Upper lobe of right lung (tissue), 1 donor: ENCODE results near the gene HNRNPA0. TPM values are rescaled to one million over a fixed set of nuclear protein-coding genes. Genes with fewer than 3 reads are reported as not detected.

ENCODE experiments used
- ATAC-seq: fragments of 200-7000 bp; cut with Tn5 transposase; one replicate; pipeline ENCODE4 v1.9.1; 2020; ENCODE audit warnings: mild to moderate bottlenecking, moderate library complexity
- DNase-seq: peaks from one replicate; pipeline ENCODE4 v3.0.0-alpha.2; 2020
- H3K27ac ChIP-seq: fragments of 200-600 bp; one replicate; pipeline ENCODE4 v1.8.0; 2022
- H3K27me3 ChIP-seq: fragments of 200-600 bp; one replicate; pipeline ENCODE4 v1.8.0; 2022; ENCODE audit warnings: mild to moderate bottlenecking
- H3K36me3 ChIP-seq: fragments of 200-600 bp; one replicate; pipeline ENCODE4 v1.8.0; 2022
- H3K4me1 ChIP-seq: fragments of 200-600 bp; one replicate; pipeline ENCODE4 v1.8.0; 2022
- H3K4me3 ChIP-seq: fragments of 200-600 bp; one replicate; pipeline ENCODE4 v1.8.0; 2022; ENCODE audit warnings: mild to moderate bottlenecking
- H3K9me3 ChIP-seq: fragments of 200-600 bp; one replicate; pipeline ENCODE4 v1.8.0; 2022
- intact Hi-C: fragments of 100-400 bp; cut with DNase I; formaldehyde crosslinking; loops from one replicate; pipeline ENCODE4 v1.11.0; 2022
- total RNA-seq: library from RNA; stranded (reverse); fragmentation: NEBNext Ultra II Directional; extraction: Animal tissue kit (Norgen Biotek cat#: 25700); gene quantifications from one replicate; pipeline ENCODE4 v1.2.1, GENCODE V29; 2021
- TF ChIP-seq, protein P1 (sequence below): fragments of 200-600 bp; IDR thresholded peaks from one replicate; pipeline ENCODE4 v1.8.0; 2022; ENCODE audit warnings: antibody characterized with exemption
- donor health status: DM: no; HTN: yes; CAD: no; lungs with severe emphysema.

Gene HNRNPA0
- total RNA-seq, 1 donor from 2014 or later = 22.8 TPM

DNA sequence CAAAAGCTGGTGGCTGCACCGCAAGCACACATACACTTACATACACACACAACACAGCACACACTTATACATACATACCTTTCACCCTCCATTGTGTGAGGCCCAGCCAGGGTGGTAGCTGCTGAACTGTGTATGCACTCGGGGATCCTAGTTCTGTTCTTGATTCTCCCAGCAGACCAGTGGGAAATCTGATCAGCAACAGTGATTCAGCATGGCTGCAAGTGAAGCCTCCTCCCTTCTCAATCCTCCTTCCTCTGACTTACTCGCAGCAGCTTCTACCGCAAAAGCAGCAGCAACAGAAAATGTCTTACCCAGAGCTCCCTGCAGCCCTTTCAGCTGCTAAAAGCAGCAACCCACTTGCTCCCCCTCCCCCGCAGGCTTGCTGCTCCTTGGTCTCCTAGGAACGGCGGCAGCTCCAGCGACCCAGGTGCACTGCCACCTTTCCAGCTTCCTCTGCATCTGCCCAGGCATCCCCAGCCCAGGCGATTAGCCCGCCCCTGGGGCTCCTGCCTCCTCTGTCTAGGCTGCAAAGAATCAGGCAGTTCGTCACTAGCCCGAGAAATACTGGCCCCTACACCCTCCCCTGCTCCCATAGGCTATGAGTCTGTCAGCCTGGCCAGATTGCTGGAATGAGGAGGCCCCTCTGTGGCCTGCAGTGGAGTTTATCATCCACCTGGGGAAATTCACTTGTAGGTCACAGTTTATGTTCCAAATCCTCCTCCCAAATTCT is 18.4 kb downstream of the HNRNPA0 start, which contains the start of gene KLHL3:
KLHL3 (minus strand) TSS at position 535 of the 730 bp plus-strand sequence; CDS start at position 92, 443 bp downstream.
- peak; percentile 64 for DNase-seq

DNA sequence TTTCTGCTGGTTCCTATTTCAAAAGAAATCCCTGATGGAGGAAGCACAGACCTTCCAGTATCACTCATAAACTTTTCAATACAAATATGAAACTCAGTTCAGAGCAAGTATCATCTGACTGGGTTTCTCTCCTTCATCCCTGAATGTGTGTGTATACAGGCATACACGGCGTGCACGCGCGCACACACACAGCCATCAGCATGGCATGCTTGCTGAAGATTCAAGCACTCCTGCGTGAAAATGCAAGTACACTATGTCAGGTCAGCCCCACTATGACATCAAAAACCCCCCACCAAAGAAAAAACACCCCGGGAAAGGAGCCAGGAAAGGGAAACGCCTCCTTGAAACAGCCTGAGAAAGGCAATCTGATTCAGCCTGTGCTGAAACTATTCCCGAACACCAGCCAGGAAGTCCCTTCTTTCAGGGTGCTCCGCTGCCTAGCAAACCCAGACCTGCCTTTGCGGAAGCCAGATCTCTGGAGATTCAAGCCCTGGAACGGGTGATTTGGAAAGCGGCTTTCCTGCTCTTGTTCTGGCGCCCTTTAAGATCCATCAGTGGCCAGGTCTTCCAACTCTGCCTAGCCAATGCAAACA is 19.1 kb downstream of the HNRNPA0 start:
- TF ChIP-seq, protein P1, sequence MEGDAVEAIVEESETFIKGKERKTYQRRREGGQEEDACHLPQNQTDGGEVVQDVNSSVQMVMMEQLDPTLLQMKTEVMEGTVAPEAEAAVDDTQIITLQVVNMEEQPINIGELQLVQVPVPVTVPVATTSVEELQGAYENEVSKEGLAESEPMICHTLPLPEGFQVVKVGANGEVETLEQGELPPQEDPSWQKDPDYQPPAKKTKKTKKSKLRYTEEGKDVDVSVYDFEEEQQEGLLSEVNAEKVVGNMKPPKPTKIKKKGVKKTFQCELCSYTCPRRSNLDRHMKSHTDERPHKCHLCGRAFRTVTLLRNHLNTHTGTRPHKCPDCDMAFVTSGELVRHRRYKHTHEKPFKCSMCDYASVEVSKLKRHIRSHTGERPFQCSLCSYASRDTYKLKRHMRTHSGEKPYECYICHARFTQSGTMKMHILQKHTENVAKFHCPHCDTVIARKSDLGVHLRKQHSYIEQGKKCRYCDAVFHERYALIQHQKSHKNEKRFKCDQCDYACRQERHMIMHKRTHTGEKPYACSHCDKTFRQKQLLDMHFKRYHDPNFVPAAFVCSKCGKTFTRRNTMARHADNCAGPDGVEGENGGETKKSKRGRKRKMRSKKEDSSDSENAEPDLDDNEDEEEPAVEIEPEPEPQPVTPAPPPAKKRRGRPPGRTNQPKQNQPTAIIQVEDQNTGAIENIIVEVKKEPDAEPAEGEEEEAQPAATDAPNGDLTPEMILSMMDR = no peak
- Histone ChIP-seq H3K27me3 (no peaks in the 10 kb centered on the region), H3K9me3 (no peaks in the 10 kb centered on the region), H3K4me1 (peaks cover 18% of the 10 kb centered on the region), H3K4me3 (peak overlapping the region; percentile 39), H3K27ac (peak overlapping the region; percentile 48), H3K36me3 (no peaks in the 10 kb centered on the region)
- DNase-seq (peak; percentile 63), ATAC-seq (peak; percentile 65)
- intact Hi-C loops = no loop called here

More for the DNA sequence above, 18.4 kb downstream of the HNRNPA0 start, which contains the start of gene KLHL3:
- intact Hi-C loops = no loop called here
- peak within 1 kb of the TSS; percentile 39 for H3K4me3 ChIP-seq
- H3K27me3 ChIP-seq = no peaks in the 10 kb centered on the region
- peaks cover 18% of the 10 kb centered on the region for H3K4me1 ChIP-seq
- H3K36me3 ChIP-seq = no peaks in the 10 kb centered on the region
- TF ChIP-seq, protein P1 = no peak
- peak within 1 kb of the TSS; percentile 48 for H3K27ac ChIP-seq
- no peaks in the 10 kb centered on the region for H3K9me3 ChIP-seq
- peak; percentile 48 for ATAC-seq

DNA sequence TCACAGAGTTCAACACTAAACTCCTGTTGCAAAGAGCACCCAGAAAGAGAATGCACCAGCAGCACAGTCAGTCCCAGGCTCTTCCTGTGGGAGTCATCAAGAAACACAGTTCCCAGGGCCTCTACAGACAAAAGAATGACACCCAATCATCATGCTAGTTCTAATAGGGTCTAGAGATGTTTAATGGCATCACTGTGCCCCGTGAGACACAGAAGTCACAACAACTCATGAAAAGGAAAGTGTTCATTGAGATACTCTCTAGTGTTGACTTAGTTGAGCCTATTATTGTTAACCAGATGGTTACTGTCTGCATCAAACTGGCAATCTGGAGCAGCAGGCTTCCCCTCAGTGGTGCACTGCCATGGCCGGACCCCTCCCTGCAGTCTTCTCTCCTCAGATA is 19.8 kb downstream of the HNRNPA0 start:
- no peaks in the 10 kb centered on the region for H3K27me3 ChIP-seq
- H3K36me3 ChIP-seq = no peaks in the 10 kb centered on the region
- TF ChIP-seq, protein P1 = no peak
- H3K27ac ChIP-seq = peak overlapping the region; percentile 48
- H3K4me3 ChIP-seq = peak overlapping the region; percentile 39
- peaks cover 18% of the 10 kb centered on the region for H3K4me1 ChIP-seq
- no peaks in the 10 kb centered on the region for H3K9me3 ChIP-seq
- no peak for ATAC-seq
- DNase-seq = no peak
- intact Hi-C loops = no loop called here

DNA sequence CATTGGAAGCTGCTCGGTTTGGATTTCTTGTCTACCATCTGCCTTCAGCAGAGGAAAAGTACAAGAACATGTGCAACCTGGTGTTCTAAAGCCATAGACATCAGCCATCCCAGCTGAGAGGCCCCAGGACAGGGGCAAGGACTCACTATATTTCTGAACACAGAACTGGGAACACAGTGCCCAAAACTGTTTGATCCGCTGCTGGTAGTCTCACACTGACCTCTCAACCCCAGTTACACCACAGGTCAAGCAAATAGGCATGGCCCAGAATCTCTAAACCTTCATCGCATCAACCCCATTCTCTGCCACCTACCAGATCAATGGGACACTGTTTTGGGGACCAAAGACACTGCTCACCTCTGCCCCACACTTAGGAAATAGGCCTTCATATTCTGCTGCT is 20.2 kb downstream of the HNRNPA0 start:
- H3K27me3 ChIP-seq = no peaks in the 10 kb centered on the region
- H3K36me3 ChIP-seq = no peaks in the 10 kb centered on the region
- no peak for DNase-seq
- H3K27ac ChIP-seq = no peak overlapping the region
- intact Hi-C loops = no loop called here
- TF ChIP-seq, protein P1 = no peak
- no peaks in the 10 kb centered on the region for H3K9me3 ChIP-seq
- ATAC-seq = no peak
- H3K4me3 ChIP-seq = peak overlapping the region; percentile 39
- peaks cover 18% of the 10 kb centered on the region for H3K4me1 ChIP-seq

DNA sequence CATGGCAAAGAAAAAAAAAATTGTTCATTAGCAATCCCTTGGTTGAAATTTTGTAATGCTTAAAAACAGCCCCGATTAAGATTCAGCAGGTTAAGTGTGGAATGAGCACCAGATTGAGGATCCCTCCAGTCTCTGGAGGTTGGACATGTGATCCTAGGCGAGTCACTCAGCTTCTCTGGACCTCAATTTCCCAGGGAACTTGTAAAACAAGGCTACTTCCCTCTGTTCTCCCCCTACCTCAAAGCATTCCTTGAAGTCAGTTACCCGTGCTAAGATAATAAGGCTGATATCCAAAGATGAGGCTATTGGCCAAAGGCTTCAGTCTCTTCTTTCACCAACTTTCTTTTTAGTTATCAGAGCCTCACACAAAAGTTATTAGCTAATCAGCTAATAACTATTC is 21.2 kb downstream of the HNRNPA0 start:
- TF ChIP-seq, protein P1 = no peak
- ATAC-seq (no peak), DNase-seq (no peak)
- no peaks in the 10 kb centered on the region for H3K27me3 ChIP-seq
- intact Hi-C loops = no loop called here
- peaks cover 18% of the 10 kb centered on the region for H3K4me1 ChIP-seq
- no peaks in the 10 kb centered on the region for H3K36me3 ChIP-seq
- no peak overlapping the region for H3K27ac ChIP-seq
- H3K9me3 ChIP-seq = no peaks in the 10 kb centered on the region
- H3K4me3 ChIP-seq = no peak overlapping the region
